Mesenchymal stem cell (in vitro differentiated cells and primary cell): ENCODE data around the gene SLC5A12.

Experiments used
- DNase-seq: peaks from one replicate; pipeline ENCODE4 v3.0.0-alpha.2; 2013
- H2AFZ ChIP-seq: one replicate; pipeline ENCODE4 v1.6.1; 2013; ENCODE audit warnings: low read depth, mild to moderate bottlenecking, control low read depth, inconsistent platforms, low read length, moderate library complexity
- H2AK5ac ChIP-seq: 2 replicates; pipeline ENCODE4 v1.6.1; 2013; ENCODE audit warnings: low read length, moderate library complexity, mild to moderate bottlenecking, inconsistent platforms; ENCODE audit not compliant: severe bottlenecking
- H2BK120ac ChIP-seq: one replicate; pipeline ENCODE4 v1.6.1; 2013; ENCODE audit warnings: low read depth, mild to moderate bottlenecking, inconsistent platforms, low read length, moderate library complexity
- H2BK12ac ChIP-seq, 2 experiments: one replicate each; pipeline ENCODE4 v1.6.1; 2013; ENCODE audit warnings: inconsistent platforms in 2 of 2, low read length in 2 of 2, mild to moderate bottlenecking in 2 of 2, moderate library complexity in 2 of 2, control low read depth in 1 of 2
- H2BK15ac ChIP-seq: one replicate; pipeline ENCODE4 v1.6.1; 2013; ENCODE audit warnings: mild to moderate bottlenecking, low read depth, inconsistent platforms; ENCODE audit not compliant: poor library complexity, severe bottlenecking
- H2BK5ac ChIP-seq: 2 replicates; pipeline ENCODE4 v1.6.1; 2013; ENCODE audit warnings: low read depth, mild to moderate bottlenecking, low read length, control low read depth, inconsistent platforms; ENCODE audit not compliant: poor library complexity, severe bottlenecking
- H3K14ac ChIP-seq, 2 experiments: one replicate each; pipeline ENCODE4 v1.6.1; 2013; ENCODE audit warnings: inconsistent platforms in 2 of 2, low read length in 2 of 2, control low read depth in 1 of 2, mild to moderate bottlenecking in 1 of 2, moderate library complexity in 1 of 2
- H3K18ac ChIP-seq, 2 experiments: one replicate each; pipeline ENCODE4 v1.6.1; 2013; ENCODE audit warnings: inconsistent platforms in 2 of 2, low read length in 2 of 2, control low read depth in 1 of 2, low read depth in 1 of 2, mild to moderate bottlenecking in 1 of 2
- H3K23ac ChIP-seq, 2 experiments: one replicate each; pipeline ENCODE4 v1.6.1; 2013; ENCODE audit warnings: inconsistent platforms in 2 of 2, low read length in 2 of 2, mild to moderate bottlenecking in 2 of 2, moderate library complexity in 2 of 2, control low read depth in 1 of 2
- H3K27ac ChIP-seq: 2 replicates; pipeline ENCODE4 v1.5.1; 2013; ENCODE audit warnings: mild to moderate bottlenecking, moderate library complexity, low read length, control low read depth, inconsistent platforms; ENCODE audit not compliant: poor library complexity, severe bottlenecking
- H3K27me3 ChIP-seq, 2 experiments: 2 replicates each; pipeline versions ENCODE4 v1.6.1 to v1.7.0; 2013; ENCODE audit warnings: low read length in 2 of 2, mild to moderate bottlenecking in 2 of 2, moderate library complexity in 2 of 2, control low read depth in 1 of 2, inconsistent platforms in 1 of 2; ENCODE audit not compliant: control insufficient read depth in 1 of 2, insufficient read depth in 1 of 2
- H3K36me3 ChIP-seq, 2 experiments: 2 replicates each; pipeline versions ENCODE4 v1.6.1 to v1.7.0; 2013; ENCODE audit warnings: low read length in 2 of 2, control low read depth in 1 of 2, inconsistent platforms in 1 of 2, low read depth in 1 of 2, mild to moderate bottlenecking in 1 of 2; ENCODE audit not compliant: insufficient read depth in 2 of 2, control insufficient read depth in 1 of 2
- H3K4ac ChIP-seq, 2 experiments: one replicate each; pipeline ENCODE4 v1.6.1; 2013; ENCODE audit warnings: inconsistent platforms in 2 of 2, low read length in 2 of 2, mild to moderate bottlenecking in 2 of 2, moderate library complexity in 2 of 2, control low read depth in 1 of 2, low read depth in 1 of 2
- H3K4me1 ChIP-seq: 2 replicates; pipeline ENCODE4 v1.6.1; 2013; ENCODE audit warnings: low read depth, low read length, control low read depth; ENCODE audit not compliant: control insufficient read depth, insufficient read depth
- H3K4me2 ChIP-seq: 2 replicates; pipeline ENCODE4 v1.6.1; 2013; ENCODE audit warnings: low read length, mild to moderate bottlenecking, inconsistent platforms; ENCODE audit not compliant: poor library complexity, severe bottlenecking
- H3K4me3 ChIP-seq, 2 experiments: 2 replicates each; pipeline versions ENCODE4 v1.5.1 to v1.7.0; 2013; ENCODE audit warnings: low read length in 2 of 2, mild to moderate bottlenecking in 2 of 2, control low read depth in 1 of 2, low read depth in 1 of 2; ENCODE audit not compliant: insufficient read depth in 1 of 2
- H3K79me1 ChIP-seq: replicated peaks from 2 replicates; pipeline ENCODE4 v1.6.1; 2013; ENCODE audit warnings: mild to moderate bottlenecking, control low read depth, low read length, inconsistent platforms; ENCODE audit not compliant: poor library complexity, severe bottlenecking
- H3K9ac ChIP-seq: 2 replicates; pipeline ENCODE4 v1.7.0; 2013; ENCODE audit warnings: mild to moderate bottlenecking, low read length, moderate library complexity
- H3K9me3 ChIP-seq: 2 replicates; pipeline ENCODE4 v1.7.0; 2013; ENCODE audit warnings: mild to moderate bottlenecking, low read length; ENCODE audit not compliant: control insufficient read depth
- H4K8ac ChIP-seq: one replicate; pipeline ENCODE4 v1.6.1; 2013; ENCODE audit warnings: inconsistent platforms, mild to moderate bottlenecking, low read length, moderate library complexity
- H4K91ac ChIP-seq: one replicate; pipeline ENCODE4 v1.6.1; 2013; ENCODE audit warnings: mild to moderate bottlenecking, low read length, inconsistent platforms
- WGBS: methylation state at CpG from one replicate; pipeline ENCODE4 v1.1.7; 2013; ENCODE audit warnings: mixed read lengths; 5-methylcytosine and 5-hydroxymethylcytosine counted together

Gene SLC5A12

DNA sequence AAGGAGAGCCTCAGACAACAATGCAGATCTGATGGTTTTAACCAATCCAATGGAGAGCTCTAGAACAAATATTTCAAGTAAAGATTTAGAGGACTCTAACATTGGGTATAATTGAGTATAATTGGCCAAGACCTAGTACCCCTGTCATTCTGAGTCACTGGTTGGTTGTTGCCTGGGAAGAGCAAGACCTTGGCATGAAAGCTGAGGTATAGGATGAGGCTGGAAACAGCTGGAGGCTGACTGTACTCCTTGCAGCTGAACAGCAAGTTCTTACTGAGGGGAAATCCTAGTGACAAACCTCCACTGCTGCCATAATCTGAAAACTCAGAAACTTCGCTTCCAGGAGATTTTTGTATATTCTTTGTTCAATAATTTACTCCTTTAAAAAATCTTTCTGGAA, 95.5 kb downstream of the SLC5A12 start:
- Histone ChIP-seq H3K18ac (no peak overlapping the region), H3K27ac (no peak overlapping the region), H2AFZ (no peak overlapping the region), H2AK5ac (no peak overlapping the region), H3K36me3 (no peaks in the 10 kb centered on the region), H3K4me3 (no peak overlapping the region), H4K91ac (no peak overlapping the region), H2BK5ac (no peak overlapping the region), H3K9ac (no peak overlapping the region), H2BK12ac (no peak overlapping the region), H2BK120ac (no peak overlapping the region), H3K27me3 (no peaks in the 10 kb centered on the region), H3K4ac (no peak overlapping the region), H4K8ac (no peak overlapping the region), H3K4me2 (no peak overlapping the region), H3K79me1 (no peaks in the 10 kb centered on the region), H2BK15ac (no peak overlapping the region), H3K9me3 (no peaks in the 10 kb centered on the region), H3K23ac (no peak overlapping the region), H3K4me1 (no peaks in the 10 kb centered on the region), H3K14ac (no peak overlapping the region)
- DNase-seq = peak; percentile 9
- no CpG with 5 or more reads among the region's 1 CpG for WGBS

DNA sequence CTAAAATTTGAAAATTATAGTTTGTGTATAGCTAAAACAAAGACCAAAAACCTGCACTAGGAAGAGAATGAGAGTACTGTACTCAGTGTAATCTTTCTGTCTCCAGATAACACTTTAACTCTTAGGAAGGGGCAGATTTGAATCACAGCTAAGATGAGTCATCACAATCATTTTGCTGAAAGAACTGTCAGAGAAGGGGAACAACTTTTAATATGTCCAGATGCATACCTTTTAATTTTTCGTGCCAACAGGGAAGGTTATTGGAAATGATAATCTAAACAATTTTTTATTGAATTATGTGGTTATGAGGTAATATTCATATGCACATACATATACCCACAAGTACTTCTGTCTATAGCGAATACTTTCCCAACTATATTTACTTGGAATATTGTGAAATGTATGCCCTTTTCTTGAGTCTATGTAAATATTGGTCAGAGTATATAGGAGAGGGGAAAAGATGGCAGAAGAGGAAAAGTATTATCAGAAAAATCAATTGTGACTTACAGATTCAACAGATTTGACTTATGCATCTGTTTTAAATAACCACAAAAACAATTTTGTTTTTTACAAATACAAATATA, 98.7 kb downstream of the SLC5A12 start:
- Histone ChIP-seq H3K4ac (no peak overlapping the region), H3K36me3 (no peaks in the 10 kb centered on the region), H2BK15ac (no peak overlapping the region), H2BK120ac (no peak overlapping the region), H3K27me3 (no peaks in the 10 kb centered on the region), H3K4me1 (no peaks in the 10 kb centered on the region), H3K9me3 (no peaks in the 10 kb centered on the region), H2BK5ac (no peak overlapping the region), H3K9ac (no peak overlapping the region), H3K4me2 (no peak overlapping the region), H3K23ac (no peak overlapping the region), H2AFZ (no peak overlapping the region), H3K27ac (no peak overlapping the region), H4K91ac (no peak overlapping the region), H3K79me1 (no peaks in the 10 kb centered on the region), H3K4me3 (no peak overlapping the region), H4K8ac (no peak overlapping the region), H2BK12ac (no peak overlapping the region), H2AK5ac (no peak overlapping the region), H3K14ac (no peak overlapping the region), H3K18ac (no peak overlapping the region)
- no CpG with 5 or more reads among the region's 2 CpGs for WGBS
- DNase-seq = peak; percentile 42

DNA sequence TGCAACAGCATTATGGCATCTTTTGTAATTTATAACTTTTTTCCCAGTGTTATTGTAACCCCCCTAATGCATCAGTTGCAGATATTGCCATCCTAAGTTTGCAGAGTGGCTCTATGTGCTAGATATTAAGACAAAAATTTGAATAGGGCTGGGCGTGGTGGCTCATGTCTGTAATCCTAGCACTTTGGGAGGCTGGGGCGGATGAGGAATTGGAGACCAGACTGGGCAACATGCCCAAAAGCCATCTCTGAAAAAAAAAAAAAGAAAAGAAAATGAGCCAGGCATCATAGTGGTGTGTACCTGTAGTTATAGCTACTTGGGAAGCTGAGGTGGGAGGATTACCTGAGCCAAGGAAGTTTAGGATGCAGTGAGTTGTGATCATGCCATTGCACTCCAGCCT, 99.7 kb downstream of the SLC5A12 start:
- H3K18ac ChIP-seq = no peak overlapping the region
- H2BK120ac ChIP-seq = no peak overlapping the region
- H2AK5ac ChIP-seq = no peak overlapping the region
- no peaks in the 10 kb centered on the region for H3K9me3 ChIP-seq
- no peak overlapping the region for H2BK12ac ChIP-seq
- no peaks in the 10 kb centered on the region for H3K27me3 ChIP-seq
- H3K4ac ChIP-seq = no peak overlapping the region
- no peak for DNase-seq
- no peak overlapping the region for H4K8ac ChIP-seq
- H3K4me3 ChIP-seq = no peak overlapping the region
- H3K23ac ChIP-seq = no peak overlapping the region
- H3K4me1 ChIP-seq = no peaks in the 10 kb centered on the region
- 81% methylated on average over 2 of the region's 2 CpGs for WGBS
- H2BK5ac ChIP-seq = no peak overlapping the region
- H2BK15ac ChIP-seq = no peak overlapping the region
- no peaks in the 10 kb centered on the region for H3K79me1 ChIP-seq
- no peak overlapping the region for H3K14ac ChIP-seq
- no peaks in the 10 kb centered on the region for H3K36me3 ChIP-seq
- no peak overlapping the region for H4K91ac ChIP-seq
- H2AFZ ChIP-seq = no peak overlapping the region
- H3K9ac ChIP-seq = no peak overlapping the region
- H3K27ac ChIP-seq = no peak overlapping the region
- no peak overlapping the region for H3K4me2 ChIP-seq

DNA sequence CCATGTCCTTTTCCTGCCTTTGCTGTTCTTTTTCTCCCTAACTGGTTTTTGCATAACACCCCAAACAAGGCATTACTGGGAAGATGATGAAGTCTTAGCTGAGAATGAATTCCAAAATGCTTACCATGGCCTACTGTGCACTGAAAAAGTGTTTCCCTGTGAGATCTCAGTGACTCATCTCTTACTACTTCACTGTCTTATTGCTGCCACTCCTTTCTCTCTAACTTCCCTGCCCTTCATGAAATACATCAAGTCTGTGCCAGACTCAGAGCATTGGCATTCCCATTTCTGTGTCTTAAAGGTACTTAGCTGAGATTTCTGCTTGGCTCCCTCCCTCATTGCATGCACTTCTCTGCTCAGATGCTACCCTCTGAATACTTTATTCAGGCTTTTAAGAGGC, 100.7 kb downstream of the SLC5A12 start:
- Histone ChIP-seq H4K8ac (no peak overlapping the region), H2BK12ac (no peak overlapping the region), H3K4me2 (no peak overlapping the region), H3K4ac (no peak overlapping the region), H2AK5ac (no peak overlapping the region), H3K27me3 (no peaks in the 10 kb centered on the region), H3K4me3 (no peak overlapping the region), H2AFZ (no peak overlapping the region), H3K4me1 (no peaks in the 10 kb centered on the region), H3K18ac (no peak overlapping the region), H2BK120ac (no peak overlapping the region), H2BK15ac (no peak overlapping the region), H4K91ac (no peak overlapping the region), H3K9ac (no peak overlapping the region), H3K23ac (no peak overlapping the region), H3K79me1 (no peaks in the 10 kb centered on the region), H2BK5ac (no peak overlapping the region), H3K27ac (peak overlapping the region; percentile 10), H3K14ac (no peak overlapping the region), H3K36me3 (no peaks in the 10 kb centered on the region), H3K9me3 (no peaks in the 10 kb centered on the region)
- peak; percentile 73 for DNase-seq
